ENCODE results near the gene GFRAL.

Gene GFRAL

DNA sequence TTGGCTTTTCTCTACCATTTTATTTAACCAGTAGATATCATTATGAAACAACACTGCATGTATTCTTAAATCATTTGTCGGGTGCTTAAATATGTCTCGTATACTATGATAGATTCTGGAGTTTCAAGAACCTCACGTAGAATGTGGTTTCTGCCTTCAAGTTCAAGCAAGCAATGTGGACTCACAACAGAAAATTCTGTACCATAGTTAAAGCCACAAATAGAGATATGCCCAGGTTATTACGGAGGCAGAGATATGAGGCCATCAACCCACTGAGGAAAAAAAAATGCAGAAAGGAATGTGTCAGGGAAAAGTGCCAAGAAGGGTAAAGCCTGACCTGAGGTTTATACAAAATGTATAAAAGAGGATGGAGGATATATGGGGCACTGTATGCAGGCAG lies 109.9 kb downstream of the GFRAL start:
- no peak for DNase-seq

DNA sequence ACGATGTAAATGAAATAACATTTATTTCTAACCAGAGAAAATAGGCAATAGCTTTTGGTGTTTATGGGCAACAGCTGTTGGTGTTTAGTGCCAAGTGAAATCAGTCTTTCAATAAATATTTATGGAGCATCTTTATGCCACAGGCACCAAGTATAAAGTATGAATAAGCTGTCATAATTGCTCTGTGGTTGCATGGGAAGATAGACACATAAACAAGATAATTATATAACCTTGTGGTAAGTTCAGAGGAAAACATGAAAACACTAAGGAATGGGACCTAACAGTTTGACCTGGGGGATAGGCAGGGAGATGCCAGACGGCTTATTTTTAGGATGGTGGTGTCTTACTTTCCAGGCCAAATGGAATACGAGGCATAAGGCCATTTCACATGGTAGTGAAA lies 110.9 kb downstream of the GFRAL start:
- DNase-seq = no peak

DNA sequence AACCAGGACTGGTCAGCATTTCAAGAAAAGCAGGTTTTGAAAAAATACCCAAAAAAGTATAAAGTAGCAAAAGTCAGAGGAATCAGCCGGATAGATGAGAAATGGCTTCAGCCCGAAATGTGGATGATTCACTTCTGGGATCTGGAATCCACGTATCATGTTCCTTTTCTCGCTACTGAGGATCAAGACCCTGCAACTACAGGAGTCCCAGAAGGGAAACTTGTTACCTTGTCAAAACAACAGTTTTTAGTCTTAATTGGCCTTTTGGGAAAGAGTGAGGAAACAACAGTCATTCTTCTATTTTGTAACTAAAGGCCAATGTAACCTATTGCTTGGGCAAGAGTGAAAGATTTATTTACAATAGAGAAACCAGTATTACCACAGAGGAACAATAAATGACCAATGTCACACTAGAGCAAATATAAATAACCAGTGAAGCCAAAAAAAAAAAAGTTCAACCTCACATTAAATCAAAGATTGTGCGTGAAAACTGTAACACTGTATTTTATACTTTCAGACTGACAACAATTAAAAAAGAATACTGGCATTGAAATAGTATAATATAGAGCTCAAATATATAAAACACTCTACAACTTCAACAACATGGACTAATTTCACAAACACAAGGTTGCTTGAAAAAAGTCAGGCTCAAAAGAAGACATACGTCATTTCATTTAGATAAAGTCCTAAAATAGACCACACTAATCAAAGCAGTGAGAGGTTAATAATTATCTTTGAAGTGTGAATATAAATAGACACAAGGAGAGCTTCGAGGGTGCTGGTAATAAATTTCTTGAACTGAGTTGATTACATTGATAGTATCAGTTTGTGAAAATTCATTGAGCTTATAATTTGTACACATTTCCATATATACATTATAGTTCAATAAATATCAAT lies 116.2 kb downstream of the GFRAL start:
- no peak for DNase-seq

DNA sequence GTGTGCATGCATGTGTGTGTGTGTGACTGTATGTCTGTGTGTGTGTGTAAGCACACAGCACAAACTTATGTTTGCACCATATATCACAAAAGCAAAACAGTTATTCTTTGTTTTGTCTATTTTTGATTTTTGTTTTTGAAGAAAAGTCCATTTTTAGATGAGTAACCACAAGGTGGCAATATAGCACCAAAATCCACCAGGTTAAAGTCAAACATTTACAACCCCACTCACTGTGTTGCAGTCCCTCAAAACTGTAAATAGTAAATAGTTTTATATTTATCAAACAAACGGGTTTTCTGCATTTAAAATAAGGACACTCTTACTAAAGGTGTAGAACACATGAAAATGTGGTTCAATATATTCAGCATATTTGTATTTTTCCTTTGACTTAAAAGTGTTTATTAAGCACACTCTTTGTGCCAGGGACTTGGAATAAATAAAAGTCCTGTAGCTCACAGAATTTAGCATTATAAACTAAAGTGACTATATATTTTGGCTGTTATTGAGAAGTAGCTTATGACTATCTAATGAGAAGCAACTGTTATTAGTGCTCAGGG lies 118.5 kb downstream of the GFRAL start:
- no peak for DNase-seq

DNA sequence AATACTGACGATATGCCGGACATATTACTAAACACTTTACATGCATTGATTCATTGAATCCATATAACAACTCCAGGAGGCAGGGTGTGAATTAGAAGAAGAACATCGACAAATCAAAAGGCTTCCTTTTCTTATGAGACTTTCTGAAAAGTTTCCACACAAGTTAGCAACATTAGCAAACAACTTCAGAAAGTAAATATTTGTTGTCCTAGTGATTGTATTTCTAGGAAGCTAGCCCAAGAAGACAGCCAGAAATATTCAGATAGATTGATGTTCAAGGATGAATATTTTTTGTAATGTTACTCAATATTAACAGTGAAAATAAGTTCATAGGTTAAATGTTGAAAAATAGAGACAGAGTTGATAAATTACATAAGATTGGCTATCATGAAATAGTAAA lies 120.6 kb downstream of the GFRAL start:
- no peak for DNase-seq

DNA sequence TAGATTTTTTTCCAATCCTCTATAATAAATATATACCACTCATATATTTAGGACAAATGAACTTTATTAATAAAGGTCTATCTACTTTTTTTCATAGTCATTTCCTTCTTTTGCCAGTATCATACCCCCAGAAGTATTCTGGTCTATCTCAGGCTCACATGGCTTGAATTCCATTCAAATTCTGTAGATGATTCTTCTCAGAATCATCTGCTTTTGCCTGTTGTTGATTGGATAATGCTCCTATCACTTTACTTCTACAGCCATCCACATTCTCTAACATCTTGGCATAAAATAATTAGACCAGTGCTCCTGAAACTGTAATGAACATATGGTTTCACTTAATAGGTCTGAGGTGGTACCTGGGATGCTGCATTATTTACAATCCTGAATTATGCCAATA lies 121.2 kb downstream of the GFRAL start:
- DNase-seq = no peak

DNA sequence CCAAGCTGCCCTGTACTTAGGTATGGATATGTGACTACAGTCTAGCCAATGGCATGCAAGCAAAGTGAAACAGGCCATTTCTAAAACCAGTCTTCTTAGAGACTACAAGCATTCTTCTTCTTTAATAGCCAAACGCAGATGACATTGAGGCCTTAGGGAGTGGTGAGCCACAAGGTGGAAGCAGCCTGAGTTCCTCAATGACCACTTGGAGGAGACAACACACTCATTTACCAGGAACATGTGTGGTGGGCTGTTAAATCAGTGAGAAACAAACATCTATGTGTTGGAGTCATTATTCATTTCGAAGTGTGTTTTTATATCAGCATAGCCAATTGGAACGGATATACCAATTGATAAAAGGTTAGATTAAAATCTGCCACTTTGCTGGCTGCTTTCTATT lies 122.0 kb downstream of the GFRAL start:
- DNase-seq = no peak

DNA sequence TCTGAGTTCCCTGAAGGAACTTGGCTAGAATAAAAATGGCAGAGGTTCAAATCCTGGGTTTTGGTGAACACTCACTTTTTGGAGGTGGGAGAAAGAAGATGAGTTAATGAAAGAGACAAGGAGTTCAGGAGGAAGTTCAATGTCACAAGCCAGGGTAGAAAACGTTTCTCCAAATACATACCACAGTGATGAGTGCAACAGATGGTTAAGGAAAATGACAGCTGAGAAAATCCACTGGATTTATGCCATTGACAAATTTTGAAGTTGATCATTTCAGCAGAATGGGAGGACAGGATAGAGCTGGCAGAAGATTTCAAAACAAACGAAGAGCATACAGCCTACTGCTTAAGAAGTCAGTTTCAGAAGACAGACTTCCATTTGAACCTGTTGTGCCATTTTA lies 122.7 kb downstream of the GFRAL start:
- DNase-seq = no peak

All from NCI-H2081 treated with DMSO at 0.1 percent for 48 hours (cell line).